Spleen (tissue), 7 donors: Measurements from ENCODE around the gene CALHM3.

Experiments used
- POLR2AphosphoS5 ChIP-seq, 3 donors: sonication (generic); formaldehyde crosslinking; IDR thresholded peaks; one replicate each; pipeline ENCODE4 v1.5.1; 2017; ENCODE audit warnings: antibody characterized with exemption in 3 of 3
- TF ChIP-seq, protein P1 (sequence below), 11 experiments: fragments of 200-600 bp in 7 of 11; fragments of 450-650 bp in 4 of 11; sonication (generic) in 4 of 11; IDR thresholded peaks in 8 of 11; conservative IDR thresholded peaks in 3 of 11; 1 replicate in 7 of 11; 2 replicates in 4 of 11; pipeline versions ENCODE4 v1.4.0 to v1.8.0; 2016 to 2021; ENCODE audit warnings: antibody characterized with exemption in 11 of 11, inconsistent platforms in 4 of 11, mild to moderate bottlenecking in 1 of 11
- donor health status: DM: no; HTN: no; CAD: no; lungs with moderate emphysema.
- donor health status: DM: no; HTN: no; CAD: no.
- donor health status: DM: no; HTN: no; CAD: no.

DNA sequence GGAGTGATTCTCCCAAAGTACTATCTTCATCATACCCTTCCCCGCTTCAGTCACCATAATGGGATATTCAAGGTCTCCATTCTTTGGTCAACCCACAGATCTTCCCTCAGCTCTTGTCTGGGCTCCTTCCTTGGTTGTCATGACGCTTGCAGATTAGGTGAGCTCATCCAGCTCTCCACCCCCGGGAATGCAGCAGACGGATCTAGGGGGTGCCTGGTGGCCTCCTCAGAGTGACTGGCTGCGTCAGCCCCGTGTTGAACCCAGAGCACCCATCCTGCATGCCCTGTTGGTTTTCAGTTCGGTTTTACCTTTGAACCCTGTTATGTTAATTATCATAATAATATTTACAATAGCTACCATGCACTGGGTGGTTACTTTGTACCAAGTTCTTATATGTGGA lies 20.8 kb upstream of the CALHM3 start:
- TF ChIP-seq POLR2AphosphoS5 (IDR thresholded peaks at IDR 0.05), result no peak
- TF ChIP-seq, protein P1, sequence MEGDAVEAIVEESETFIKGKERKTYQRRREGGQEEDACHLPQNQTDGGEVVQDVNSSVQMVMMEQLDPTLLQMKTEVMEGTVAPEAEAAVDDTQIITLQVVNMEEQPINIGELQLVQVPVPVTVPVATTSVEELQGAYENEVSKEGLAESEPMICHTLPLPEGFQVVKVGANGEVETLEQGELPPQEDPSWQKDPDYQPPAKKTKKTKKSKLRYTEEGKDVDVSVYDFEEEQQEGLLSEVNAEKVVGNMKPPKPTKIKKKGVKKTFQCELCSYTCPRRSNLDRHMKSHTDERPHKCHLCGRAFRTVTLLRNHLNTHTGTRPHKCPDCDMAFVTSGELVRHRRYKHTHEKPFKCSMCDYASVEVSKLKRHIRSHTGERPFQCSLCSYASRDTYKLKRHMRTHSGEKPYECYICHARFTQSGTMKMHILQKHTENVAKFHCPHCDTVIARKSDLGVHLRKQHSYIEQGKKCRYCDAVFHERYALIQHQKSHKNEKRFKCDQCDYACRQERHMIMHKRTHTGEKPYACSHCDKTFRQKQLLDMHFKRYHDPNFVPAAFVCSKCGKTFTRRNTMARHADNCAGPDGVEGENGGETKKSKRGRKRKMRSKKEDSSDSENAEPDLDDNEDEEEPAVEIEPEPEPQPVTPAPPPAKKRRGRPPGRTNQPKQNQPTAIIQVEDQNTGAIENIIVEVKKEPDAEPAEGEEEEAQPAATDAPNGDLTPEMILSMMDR (IDR thresholded peaks at IDR 0.05 in 8 of 11, conservative IDR thresholded peaks at IDR 0.05 in 3 of 11), result no peak
